NCI-H1930 (cell line): ENCODE measurements around the gene KCNA4.
"Not testable (repeated sequence)": the region's sequence is repeated elsewhere in the genome, so short reads cannot be mapped to it uniquely, and the experiment has no call there.

Experiments
- DNase-seq, 2 experiments: peaks; one replicate each; lab custom pipeline; 2025; lab: John Stamatoyannopoulos, UW

KCNA4 gene

DNA sequence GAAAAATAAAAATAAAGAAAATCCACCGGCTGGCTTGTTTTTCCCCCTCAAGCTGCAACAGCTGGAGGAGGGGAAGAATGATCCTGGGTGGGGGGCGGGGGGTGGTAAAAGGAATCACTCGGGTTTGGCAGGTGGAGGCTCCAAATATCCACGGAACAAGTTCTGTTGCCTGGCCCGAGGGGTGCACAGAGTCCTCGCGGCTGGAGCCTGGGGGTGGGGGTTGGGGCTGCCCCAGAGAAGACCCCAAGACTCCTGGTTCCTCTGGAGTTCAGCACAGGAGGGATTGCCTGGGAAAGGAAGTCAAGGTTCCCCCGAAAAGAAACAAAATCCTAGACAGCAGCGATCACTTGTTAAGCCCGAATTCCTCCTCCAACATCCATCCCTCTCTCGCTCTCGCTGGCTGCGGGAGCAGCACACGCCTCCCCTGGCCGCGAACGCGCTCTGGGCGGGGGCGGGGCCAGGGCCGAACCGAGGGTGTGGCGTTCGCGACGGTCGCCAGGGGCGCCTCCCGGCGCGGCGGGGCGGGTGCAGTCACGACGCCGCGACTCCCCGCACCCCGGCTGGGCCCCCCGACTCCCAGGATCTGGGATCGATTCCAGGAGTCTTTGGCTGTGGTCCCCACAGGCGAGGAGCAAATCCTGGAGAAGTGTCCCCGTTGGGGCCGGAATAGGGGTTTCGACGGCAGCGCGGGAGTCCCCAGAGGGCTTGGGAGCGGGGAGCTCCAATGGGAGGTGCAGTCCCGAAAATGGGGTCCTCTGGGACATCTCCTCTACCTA is at the start of gene KCNA4:
Gene KCNA4, minus strand, starts transcription at position 443 of the 776 bp plus-strand sequence. CDS start 4,352 bp downstream, outside the sequence.
- peak; percentile 74 to 76 for DNase-seq

- no peak for DNase-seq
Observed at GRCh38 chr11:30062103-30062502, 45.3 kb upstream of the KCNA4 start.

GRCh38 chr11:30059172-30059815 is 42.5 kb upstream of the KCNA4 start:
- no peak for DNase-seq

DNA sequence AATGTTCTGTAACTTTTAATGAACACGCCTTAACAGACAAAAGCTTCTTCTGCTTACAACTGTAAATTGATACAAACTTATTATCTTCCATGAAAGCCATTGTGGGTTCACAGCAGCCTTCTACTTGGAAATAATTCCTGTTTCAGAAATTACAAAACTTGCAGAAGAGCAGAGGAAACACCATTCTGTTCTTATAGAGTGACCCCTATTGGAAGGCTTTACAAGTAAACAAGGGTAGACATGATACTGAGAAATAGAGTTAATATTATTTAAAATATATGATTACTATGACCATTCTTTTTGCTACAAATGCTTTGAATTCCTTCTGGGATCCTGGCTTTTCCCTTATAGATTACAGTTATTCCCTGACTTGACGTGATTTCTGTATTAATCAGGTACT is 32.4 kb upstream of the KCNA4 start:
- DNase-seq = no peak

- no peak for DNase-seq
Observed at GRCh38 chr11:30046578-30046945, 29.7 kb upstream of the KCNA4 start.

- DNase-seq = no peak
Observed at GRCh38 chr11:30045921-30046577, 29.2 kb upstream of the KCNA4 start.

GRCh38 chr11:30045144-30045543 is 28.3 kb upstream of the KCNA4 start:
- no peak for DNase-seq

- no peak for DNase-seq
Observed at GRCh38 chr11:30041171-30041570, 24.3 kb upstream of the KCNA4 start.

DNA sequence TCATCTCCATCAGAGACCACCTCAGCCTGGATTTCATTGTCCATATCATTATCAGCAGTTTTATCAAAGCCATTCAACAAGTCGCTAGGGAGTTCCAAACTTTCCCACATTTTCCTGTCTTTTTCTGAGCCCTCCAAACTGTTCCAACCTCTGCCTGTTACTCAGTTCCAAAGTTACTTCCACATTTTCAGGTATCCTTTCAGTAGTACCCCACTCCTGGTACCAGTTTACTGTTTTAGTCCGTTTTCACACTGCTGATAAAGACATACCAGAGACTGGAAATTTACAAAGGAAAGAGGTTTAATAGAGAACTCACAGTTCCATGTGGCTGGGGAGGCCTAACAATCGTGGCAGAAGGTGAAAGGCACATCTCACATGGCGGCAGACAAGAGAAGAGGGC is 17.9 kb upstream of the KCNA4 start:
- not testable (repeated sequence) for DNase-seq

- not testable (repeated sequence) for DNase-seq
Observed at GRCh38 chr11:30034166-30034565, 17.3 kb upstream of the KCNA4 start.

DNA sequence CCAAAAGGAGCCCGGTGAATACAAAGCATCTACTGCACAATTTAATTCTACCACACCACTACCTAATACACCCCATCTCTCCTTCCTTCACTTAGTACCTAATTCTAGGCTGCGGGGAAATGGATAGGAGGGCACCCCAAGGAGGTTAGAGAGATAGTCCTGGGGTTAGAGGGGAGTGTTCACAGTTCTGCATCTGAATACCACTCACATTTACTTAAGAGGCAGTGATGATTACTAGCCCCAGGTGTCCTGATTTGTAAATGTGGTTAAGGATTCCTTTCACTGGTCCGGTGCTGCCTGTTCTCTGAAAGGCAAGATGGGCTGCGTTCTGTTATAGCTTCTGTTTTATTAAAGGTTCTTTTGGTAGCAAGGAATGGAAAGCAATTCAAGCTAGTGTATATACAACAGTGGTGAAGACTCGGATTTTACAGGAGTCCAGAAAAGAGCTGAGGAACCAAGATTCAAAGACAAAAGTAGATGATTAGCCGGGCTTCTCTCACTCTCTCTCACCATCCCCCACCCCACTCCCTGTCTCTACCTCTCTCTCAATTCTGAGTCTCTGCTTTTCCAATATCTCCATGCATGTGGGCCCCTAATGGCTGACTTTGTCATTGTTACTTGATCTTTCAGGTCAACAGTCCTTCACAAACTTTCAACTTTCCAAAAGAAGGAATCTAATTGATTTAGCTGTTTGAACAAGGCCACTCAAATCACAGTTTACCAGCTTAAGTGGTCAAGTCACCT is 8.7 kb upstream of the KCNA4 start:
- no peak for DNase-seq

DNA sequence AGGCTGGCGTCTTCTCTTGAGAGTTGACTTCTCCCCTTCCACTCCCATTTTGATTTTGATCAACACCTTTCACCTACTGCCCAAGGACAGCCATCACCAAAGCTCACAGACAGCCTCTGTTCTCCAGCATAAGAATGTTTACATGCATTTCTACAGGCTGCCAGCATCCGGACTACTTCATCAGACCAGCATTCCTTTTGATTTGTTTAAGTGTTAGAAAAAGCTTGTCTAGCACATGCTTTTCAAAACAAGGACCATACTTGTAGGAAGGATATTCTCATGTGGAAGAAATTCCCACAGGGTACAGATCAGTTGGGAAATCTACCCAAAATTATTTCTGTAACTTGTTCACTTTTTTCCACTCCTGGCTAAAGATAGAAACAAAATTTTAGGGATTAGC is 6.2 kb upstream of the KCNA4 start:
- no peak for DNase-seq

GRCh38 chr11:30019481-30019880 is 2.7 kb upstream of the KCNA4 start:
- DNase-seq = no peak

- no peak for DNase-seq
Observed at GRCh38 chr11:30018495-30018894, 1.7 kb upstream of the KCNA4 start.

GRCh38 chr11:30017445-30017895 is 640 bp upstream of the KCNA4 start:
- DNase-seq = no peak

DNA sequence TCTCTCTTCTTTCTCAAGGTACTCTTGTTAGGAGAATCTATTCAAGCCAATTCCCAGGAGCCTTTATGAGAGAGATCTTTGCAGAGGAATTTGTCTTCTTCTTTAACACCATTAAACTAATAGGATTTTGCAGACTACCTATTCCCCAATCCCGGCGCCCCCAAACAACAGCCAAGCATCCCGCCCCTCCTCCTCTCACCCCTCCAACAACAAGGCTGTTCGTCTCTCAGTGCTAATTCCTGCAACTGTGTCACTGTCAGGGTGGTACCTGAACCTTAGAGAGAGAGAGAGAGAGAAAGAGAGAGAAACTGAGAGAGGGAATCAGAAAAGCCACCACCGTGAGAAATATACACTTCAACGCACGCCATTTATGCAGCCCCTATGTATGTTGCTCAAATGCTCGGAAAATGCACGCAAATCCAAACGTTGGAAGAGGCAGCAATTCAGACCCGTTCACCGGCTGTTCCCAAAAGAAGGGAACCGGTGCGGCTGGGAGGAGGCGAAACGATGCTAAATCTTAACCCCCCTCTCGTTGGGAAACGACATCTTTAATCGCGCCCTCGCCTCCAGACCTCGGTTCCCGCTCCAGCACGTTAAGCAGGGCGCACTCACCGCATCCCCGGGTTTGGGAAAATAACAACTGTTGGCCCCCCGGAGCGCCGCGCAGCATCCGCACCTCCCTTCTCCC is 961 bp downstream of the KCNA4 start:
- no peak for DNase-seq

GRCh38 chr11:30012346-30012745 is 4.5 kb downstream of the KCNA4 start:
- DNase-seq = no peak

DNA sequence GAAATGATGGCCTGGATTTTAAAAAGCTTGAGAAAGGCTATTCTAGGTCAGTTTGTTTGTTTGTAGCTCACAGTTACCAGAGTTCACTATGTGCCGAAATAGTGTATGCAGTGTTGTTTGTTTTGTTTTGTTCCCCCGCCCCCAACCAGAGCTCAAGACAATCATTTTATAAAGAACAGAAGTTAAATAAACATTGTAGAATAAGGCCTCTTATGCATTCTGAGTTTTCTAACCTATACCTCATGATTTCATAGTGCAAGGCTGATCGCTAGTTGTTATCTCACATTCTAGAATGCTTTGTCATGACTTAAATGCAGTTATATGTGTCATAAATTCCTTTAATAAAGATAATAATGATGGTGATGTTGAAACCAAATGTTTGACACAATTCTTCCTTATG is 7.8 kb downstream of the KCNA4 start:
- DNase-seq = no peak

- DNase-seq = peak; percentile 82 to 88
Observed at GRCh38 chr11:30006876-30007275, 10.0 kb downstream of the KCNA4 start.

- no peak for DNase-seq
Observed at GRCh38 chr11:30002157-30002785, 14.6 kb downstream of the KCNA4 start.
